GM18502 (cell line): ENCODE measurements around the gene ZKSCAN1.
A peak's percentile ranks its signal among the peaks of the same experiment; 100 is the strongest.
"Not testable (repeated sequence)": the region's sequence is repeated elsewhere in the genome, so short reads cannot be mapped to it uniquely, and the experiment has no call there.

Experiments
- ATAC-seq: cut with Tn5 transposase; IDR thresholded peaks from one replicate; pipeline ENCODE4 v1.9.1; 2021; ENCODE audit warnings: mild to moderate bottlenecking; ENCODE audit not compliant: unreplicated experiment, poor library complexity

ZKSCAN1 gene

DNA sequence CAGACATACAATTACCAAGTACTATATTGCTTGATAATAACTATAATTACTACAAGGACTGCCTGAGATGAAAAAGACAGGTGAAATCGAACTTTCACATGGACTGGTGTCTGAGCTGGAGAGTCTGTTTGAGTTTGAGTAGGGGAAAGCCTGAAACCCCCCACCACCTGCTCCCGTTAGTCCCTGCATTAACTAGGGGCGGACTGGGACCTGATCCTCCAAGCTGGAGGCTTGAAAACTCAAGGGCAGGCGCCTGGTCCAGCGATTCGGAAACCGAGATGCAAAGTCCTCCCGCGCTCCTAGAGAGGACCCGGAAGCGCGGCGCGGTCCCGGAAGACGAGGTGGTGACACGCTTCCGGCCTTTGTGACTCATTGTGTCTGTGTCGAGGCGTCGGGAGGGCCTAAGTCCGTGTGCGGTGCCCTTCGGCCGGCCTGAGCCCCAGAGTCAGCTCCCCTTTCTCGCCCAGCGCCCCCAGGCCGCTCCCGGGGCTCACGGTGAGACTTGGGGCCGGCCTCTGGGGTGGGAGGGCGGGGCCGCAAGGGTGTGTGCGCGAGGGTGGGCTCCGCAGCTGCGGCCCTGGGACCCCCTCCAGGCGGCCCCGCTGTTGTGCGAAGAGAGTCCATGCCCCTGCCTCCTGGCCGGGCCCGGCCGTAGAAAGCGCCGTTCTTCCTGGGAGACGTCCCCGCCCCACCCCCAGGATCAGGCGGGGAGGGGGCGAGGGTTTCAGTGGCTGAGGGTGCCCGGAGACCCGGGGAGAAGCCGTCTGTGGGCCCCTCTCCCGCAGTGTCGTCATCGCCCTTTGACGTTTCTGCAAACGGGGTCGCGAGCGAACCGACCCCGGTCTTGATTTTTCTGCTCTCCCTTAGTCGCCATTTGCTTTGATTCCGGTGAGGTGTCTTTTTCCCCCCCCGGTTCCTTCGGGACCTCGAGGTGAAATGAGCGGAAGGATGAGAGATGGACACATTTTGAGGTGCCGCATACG lies at the start of gene ZKSCAN1:
Gene ZKSCAN1, plus strand, starts transcription at position 365 of the 983 bp plus-strand sequence. CDS start 7,911 bp downstream, outside the sequence.
- peak; percentile 95 for ATAC-seq

DNA sequence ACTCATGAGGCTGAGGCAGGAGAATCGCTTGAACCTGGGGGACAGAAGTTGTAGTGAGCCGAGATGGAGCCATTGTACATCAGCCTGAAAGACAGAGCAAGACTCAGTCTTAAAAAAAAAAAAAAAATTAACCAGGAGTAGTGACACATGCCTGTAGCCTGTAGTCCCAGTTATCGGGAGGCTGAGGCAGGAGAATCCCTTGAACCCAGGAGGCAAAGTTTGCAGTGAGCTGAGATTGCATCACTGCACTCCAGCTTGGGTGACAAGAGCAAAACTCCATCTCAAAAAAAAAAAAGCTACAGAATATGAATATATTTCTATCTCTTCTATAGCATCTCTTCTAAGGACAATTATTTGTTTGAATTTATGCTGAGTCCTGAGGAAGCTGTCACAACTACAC lies 46.1 kb upstream of the ZKSCAN1 start:
- ATAC-seq = no peak

DNA sequence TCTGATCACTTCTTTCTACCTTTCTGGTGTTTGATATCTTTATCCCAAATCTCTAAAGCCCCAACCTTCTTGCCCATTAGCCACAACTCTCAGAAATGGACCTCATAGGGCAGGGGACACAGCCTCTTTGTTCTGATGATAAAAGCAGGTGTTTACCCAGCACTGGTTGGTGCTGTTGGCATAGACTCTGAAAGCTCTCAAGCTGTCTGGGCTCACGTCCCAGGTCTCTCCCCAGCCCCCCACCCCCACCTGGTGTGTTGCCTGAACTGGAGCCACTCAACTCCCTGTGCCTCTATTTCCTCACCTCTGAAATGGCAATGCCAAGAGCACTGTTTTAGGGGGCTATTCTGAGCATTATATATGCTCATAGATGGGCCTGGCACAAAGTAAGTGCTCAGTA lies 45.6 kb upstream of the ZKSCAN1 start:
- ATAC-seq = not testable (repeated sequence)

DNA sequence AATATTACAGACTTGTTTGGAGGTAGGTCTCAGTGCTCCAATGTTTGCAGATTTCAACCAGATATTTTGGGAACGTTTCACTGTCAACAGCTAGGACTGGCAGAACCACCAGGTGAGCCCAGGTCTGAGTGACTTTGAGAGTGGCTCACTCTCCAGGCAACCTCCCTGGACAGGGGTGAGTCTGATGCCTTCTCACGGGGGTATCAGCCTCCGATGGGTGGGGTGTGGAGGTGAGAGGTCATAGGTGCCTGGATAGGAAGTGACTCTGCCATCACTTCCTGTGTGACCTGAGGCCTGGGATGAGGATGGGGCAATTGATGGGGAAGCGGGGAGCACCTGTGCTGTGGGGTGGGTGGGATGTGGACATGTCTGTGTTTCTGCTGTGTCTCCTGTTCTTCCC lies 44.2 kb upstream of the ZKSCAN1 start:
- no peak for ATAC-seq

DNA sequence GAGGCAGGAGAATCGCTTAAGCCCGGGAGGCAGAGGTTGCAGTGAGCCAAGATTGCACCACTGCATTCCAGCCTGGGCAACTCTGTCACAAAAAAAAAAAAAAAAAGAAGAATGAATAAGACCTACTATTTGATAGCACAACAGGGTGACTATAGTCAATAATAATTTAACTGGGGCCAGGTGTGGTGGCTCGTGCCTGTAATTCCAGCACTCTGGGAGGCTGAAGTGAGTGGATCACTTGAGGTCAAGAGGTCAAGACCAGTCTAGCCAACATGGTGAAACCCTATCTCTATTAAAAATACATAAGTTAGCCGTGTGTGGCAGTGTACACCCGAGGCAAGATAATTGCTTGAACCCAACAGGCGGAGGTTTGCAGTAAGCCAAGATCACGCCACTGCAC lies 41.6 kb upstream of the ZKSCAN1 start:
- not testable (repeated sequence) for ATAC-seq

DNA sequence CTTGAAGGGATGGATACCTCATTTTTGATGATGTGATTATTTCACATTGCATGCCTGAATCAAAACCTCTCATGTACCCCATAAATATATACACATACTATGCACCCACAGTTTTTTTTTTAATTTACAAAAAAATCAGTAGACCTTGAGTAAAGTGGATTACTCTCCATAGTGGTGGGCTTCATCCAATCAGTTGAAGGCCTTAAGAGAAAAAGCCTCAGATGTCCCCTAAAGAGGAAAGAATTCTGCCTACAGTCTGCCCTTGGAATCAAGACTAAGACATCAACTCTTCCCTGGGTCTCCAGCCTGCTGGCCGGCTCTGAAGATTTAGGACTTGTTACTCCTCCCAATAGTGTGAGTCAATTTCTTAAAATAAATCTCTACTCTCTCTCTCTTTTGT lies 40.7 kb upstream of the ZKSCAN1 start:
- no peak for ATAC-seq

DNA sequence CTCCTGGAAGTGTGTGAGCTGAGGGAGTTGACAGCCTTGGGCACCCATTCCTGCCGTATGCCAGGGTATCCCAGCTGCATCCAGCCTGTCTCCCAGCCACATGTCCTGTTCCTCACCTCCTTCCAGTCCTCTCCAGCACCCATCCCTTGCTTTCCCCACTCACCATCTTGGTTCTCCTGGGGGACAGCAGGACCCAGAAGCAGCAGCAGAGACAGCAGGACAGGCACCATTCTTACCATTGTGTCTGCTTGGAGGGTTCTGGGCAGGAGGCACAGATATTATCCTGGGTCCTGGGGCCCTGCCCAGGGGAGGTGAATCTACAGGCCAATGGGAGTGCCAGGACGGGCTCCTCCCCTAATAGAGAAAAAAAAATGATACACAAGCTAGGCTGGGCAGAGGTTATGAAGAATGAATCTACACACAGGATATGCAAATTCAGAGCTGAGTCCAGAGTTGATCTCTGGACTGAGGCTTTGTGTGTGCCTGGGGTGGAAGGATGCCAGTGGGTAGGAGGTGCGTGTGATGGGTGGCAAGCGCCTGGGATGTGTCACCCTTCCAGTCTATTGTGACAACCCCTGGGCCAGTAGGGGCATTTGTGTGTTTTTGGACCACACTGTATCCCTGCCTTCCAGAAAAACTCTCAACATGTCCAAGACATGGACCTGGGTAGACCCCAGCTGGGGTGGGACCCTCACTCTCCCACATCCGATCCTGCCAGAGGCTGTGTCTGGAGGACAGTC lies 39.4 kb upstream of the ZKSCAN1 start, which contains the start of gene AZGP1:
Gene AZGP1, minus strand, starts transcription at position 250 of the 740 bp plus-strand sequence. Its CDS starts 11 bp downstream, at position 239.
- no peak for ATAC-seq

DNA sequence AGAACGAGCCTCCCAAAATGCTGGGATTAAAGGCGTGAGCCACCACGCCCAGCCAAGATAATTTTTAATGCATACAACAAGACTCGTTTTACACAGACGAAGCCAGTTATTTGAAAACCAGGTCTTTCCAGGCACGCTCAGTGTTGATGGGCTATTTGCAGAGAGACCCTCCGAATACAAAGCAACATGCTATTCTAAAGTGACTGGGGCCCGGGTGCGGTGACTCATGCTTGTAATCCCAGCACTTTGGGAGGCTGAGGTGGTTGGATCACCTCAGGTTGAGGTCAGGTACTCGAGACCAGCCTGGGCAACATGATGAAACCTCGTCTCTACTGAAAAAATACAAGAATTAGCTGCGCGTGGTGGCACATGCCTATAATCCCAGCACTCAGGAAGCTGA lies 38.8 kb upstream of the ZKSCAN1 start:
- no peak for ATAC-seq

DNA sequence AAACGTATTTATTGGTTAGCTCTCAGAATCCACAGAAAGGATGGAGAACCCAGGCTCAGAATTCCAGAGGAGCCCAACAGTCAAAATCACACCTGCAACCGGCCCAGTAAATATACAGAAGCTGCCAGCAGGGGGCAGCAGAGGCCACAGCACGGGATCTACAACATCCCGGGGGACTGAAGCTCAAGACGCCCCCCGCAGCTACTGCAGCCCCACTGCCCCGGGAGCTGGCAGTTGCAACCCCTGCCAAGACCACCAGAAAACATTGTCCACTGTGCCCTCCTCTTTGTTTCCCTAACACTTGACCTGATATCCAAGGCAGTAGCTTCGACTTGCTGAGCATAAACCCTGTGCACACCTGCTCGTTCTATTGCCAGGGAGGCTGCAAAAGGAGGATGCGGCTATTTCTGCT lies 35.6 kb upstream of the ZKSCAN1 start:
- ATAC-seq = not testable (repeated sequence)

DNA sequence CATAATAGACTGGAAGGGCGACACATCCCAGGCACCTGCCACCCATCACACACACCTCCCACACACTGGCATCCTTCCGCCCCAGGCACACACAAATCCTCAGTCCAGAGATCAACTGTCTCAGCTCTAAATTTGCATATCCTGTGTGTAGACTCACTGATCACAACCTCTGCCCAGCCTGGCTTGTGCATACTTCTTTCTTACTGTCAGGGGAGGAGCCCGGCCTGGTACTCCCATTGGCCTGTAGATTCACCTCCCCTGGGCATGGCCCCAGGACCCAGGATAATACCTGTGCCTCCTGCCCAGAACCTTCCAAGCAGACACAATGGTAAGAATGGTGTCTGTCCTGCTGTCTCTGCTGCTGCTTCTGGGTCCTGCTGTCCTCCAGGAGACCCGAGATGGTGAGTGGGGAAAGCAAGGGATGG lies 34.9 kb upstream of the ZKSCAN1 start:
- ATAC-seq = not testable (repeated sequence)

DNA sequence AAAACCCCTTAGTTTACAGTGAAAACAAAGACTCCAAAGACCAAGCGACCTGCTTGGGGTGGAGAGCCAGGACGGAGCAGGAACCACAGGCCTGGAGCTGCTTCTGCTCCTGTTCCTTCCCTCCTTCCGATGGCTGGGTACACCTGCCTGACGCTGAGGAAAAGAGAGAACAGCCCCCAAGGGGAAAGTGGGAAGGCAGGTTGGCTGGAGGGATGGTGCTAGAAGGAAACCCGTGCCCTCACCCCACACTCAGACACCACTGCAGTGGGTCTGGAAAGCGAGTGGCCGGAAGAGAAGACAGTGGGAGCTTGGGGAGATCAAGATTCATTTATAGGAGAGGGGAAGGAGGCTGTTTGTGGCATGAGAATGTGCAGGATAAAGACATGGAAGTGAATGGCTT lies 34.3 kb upstream of the ZKSCAN1 start:
- ATAC-seq = not testable (repeated sequence)

DNA sequence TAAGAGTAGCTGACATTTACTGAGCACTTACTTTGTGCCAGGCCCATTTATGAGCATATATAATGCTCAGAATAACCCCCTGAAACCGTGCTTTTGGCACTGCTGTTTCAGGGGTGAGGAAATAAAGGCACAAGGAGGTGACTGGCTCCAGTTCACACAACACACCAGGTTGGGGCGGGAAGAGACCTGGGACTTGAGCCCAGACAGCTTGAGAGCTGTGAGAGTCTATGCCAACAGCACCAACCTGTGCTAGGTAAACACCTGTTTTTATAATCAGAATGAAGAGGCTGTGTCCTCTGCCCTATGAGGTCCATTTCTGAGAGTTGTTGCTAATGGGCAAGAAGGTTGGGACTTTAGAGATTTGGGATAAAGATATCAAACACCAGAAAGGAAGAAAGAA lies 30.8 kb upstream of the ZKSCAN1 start:
- no peak for ATAC-seq

DNA sequence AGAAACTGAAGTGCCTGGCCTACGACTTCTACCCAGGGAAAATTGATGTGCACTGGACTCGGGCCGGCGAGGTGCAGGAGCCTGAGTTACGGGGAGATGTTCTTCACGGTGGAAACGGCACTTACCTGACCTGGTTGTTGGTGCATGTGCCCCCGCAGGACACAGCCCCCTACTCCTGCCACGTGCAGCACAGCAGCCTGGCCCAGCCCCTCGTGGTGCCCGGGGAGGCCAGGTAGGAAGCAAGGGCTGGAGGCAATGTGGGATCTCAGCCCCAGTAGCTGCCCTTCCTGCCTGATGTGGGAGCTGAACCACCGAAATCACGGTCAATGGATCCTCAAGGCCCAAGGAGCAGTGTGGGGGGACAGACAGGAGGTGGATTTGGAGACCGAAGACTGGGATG lies 28.1 kb upstream of the ZKSCAN1 start:
- ATAC-seq = not testable (repeated sequence)

DNA sequence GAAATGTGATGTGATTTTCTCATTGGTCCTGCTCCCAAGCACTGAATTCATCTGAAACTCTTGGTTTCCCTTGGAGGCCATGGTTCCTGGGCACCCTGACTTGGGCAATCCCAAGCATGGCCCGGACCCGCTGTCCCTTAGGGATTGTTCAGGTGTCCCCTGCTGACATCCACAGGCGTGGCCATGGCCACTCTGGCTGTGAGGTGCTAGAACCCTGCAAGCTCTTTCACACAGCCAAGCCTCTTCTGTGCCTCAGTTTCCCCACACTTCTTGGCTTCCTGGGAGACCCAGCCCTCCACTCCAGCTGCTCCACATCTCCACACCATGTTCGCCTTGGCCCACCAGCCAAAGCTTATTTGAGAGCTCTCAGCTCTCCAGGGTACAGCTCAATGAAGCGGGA lies 27.6 kb upstream of the ZKSCAN1 start:
- ATAC-seq = no peak

DNA sequence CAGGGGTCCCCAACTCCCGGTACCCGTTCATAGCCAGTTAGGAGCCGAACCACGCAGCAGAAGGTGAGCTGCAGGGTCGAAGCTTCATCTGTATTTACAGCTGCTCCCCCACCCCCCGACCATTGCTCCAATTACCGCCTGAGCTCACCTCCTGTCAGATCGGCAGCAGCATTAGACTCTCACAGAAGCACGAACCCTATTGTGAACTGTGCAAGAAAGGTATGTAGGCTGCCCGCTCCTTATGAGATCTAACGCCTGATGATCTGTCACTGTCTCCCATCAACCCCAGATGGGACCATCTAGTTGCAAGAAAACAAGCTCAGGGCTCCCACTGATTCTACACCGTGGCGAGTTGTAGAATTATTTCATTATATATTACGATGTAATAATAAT lies 24.9 kb upstream of the ZKSCAN1 start:
- ATAC-seq = no peak

DNA sequence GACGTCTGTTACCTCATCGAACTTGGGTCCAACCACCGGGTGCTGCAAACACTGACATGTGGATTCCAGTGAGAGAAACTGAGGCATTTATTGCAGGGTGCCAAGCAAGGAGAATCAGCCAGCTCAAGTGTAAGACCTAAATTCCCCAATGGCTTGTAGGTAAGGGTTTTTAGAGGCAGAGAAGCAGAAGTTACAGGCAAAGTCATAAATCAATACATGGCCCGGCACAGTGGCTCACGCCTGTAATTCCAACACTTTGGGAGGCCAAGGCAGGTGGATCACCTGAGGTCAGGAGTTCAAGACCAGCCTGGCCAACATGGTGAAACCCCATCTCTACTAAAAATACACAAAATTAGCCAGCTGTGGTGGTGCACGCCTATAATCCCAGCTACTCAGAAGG lies 23.9 kb upstream of the ZKSCAN1 start:
- ATAC-seq = not testable (repeated sequence)

DNA sequence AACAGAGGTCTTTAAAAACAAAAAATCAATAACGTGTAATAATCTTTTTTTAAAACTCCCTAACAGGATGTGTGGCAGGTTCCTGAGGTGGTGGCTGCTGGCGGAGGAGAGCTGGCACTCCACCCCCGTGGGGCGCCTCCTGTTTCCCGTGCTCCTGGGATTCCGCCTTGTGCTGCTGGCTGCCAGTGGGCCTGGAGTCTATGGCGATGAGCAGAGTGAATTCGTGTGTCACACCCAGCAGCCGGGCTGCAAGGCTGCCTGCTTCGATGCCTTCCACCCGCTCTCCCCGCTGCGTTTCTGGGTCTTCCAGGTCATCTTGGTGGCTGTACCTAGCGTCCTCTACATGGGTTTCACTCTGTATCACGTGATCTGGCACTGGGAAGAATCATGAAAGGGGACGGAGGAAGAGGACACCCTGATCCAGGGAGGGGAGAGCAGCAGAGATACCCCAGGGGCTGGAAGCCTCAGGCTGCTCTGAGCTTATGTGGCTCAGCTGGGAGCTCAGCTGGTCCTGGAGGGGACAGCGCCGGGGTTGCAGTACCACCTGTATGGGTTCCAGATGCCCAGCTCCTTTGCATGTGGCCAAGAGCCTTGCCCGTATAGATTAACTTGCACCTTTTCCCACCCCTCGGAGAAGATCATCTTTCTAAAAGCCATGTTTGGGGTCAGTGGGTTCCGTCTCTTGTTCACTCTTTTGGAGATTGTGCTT lies 22.9 kb upstream of the ZKSCAN1 start:
- ATAC-seq = no peak

DNA sequence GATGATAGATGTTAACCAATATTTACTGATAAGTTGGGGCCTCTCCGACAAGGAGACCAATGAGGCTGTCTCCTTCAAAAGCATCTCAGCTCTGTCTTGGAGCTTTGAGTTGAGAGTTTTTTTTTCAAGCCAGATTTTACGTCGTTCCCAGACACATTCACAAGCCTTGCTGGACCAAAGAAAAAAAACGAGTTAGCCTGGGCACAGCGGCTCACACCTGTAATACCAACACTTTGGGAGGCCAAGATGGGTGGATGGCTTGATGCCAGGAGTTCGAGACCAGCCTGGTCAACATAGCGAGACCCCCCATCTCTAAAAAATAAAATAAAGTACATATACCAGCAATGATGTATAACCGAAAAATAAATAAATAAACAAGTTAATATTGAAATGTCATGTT lies 20.6 kb upstream of the ZKSCAN1 start:
- ATAC-seq = no peak

DNA sequence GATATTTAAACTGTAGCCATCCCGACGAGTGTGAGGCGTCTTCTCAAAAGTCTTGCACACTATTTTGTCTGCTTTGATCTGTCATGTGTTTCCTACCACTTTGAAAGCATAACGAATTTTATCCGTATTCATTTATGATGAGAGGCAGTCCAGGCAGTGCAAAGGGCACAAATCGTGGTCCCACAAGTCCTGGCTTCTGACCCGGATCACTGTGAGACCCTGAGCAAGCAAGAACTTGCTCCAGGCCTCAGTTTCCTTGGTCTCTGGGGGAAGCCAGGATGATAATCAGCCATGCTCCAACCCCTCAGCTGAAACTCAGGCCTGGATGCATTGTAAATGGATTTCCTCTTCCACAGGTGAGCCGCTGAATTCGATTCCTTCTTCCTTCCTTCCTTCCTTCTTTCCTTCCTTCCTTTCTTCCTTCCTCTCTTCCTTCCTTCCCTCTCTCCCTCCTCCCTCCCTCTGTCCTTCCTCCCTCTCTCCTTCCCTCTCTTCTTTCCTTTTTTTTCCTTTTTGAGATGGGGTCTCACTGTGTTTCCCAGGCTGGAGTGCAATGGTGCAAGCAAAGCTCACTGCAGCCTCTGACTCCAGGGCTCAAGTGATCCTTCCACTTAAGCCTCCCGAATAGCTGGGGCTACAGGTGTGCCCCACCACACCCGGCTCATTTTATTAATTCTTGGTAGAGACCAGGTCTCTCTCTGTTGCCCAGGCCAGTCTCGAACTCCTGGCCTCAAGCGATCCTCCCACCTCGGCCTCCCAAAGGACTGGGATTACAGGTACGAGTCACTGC lies 18.4 kb upstream of the ZKSCAN1 start:
- no peak for ATAC-seq
